HepG2 (cell line): ENCODE results near the gene NPVF. TPM values are rescaled to one million over a fixed set of nuclear protein-coding genes. Genes with fewer than 3 reads are reported as not detected.

ENCODE experiments used
- ATAC-seq: fragments of 200-7000 bp; cut with Tn5 transposase; 3 replicates; pipeline ENCODE4 v1.9.1; 2020; ENCODE audit warnings: mild to moderate bottlenecking, moderate library complexity
- BruUV-seq: library from RNA; stranded (reverse); fragments of 400-500 nt; replicated peaks from 2 replicates; lab custom pipeline; 2021; lab: Mats Ljungman, UMichigan
- CTCF ChIA-PET: fragments of 300-600 bp; formaldehyde crosslinking; extraction: SDS; loops from one replicate; lab custom pipeline; 2021; ENCODE audit warnings: low total read pairs, inconsistent platforms, low intra/inter-chr PET ratio; lab: Yijun Ruan, JAX
- POLR2A ChIA-PET: fragments of 350-600 bp; sonication (Branson Sonifier 250); formaldehyde crosslinking; loops from one replicate; lab custom pipeline; 2020; ENCODE audit warnings: antibody characterized with exemption, inconsistent platforms; lab: Yijun Ruan, JAX
- DNase-seq: peaks from one replicate; pipeline ENCODE4 v3.0.0-alpha.2; 2015; ENCODE audit warnings: low spot score
- FAIRE-seq: peaks from 3 replicates; lab custom pipeline; 2011; peaks lifted over from hg19 to GRCh38; lab: Jason Lieb, UNC
- H2AFZ ChIP-seq: one replicate; pipeline ENCODE4 v1.6.1; 2011; ENCODE audit warnings: low read length, inconsistent platforms
- H3K27ac ChIP-seq: fragments of 300-600 bp; 3 replicates; pipeline ENCODE4 v1.8.0; 2011; ENCODE audit warnings: mixed run types, mild to moderate bottlenecking, mixed read lengths, low read length, inconsistent platforms; ENCODE audit not compliant: insufficient read depth; ENCODE audit errors: extremely low read length
- H3K27me3 ChIP-seq, 2 experiments: fragments of 200-600 bp in 1 of 2; 2 replicates in 1 of 2; 3 replicates in 1 of 2; pipeline versions ENCODE4 v1.6.0 to v1.8.0; 2011; ENCODE audit warnings: low read length in 2 of 2, mild to moderate bottlenecking in 2 of 2, moderate library complexity in 2 of 2, inconsistent platforms in 1 of 2; ENCODE audit not compliant: insufficient read depth in 2 of 2, control insufficient read depth in 1 of 2
- H3K36me3 ChIP-seq, 2 experiments: fragments of 200-600 bp in 1 of 2; replicated peaks in 1 of 2; 2 replicates in 1 of 2; 3 replicates in 1 of 2; pipeline versions ENCODE4 v1.5.1 to v1.8.0; 2011; ENCODE audit warnings: low read length in 2 of 2, inconsistent platforms in 1 of 2; ENCODE audit not compliant: insufficient read depth in 2 of 2, control insufficient read depth in 1 of 2
- H3K4me1 ChIP-seq: 2 replicates; pipeline ENCODE4 v1.5.1; 2012; ENCODE audit warnings: low read length, inconsistent platforms; ENCODE audit not compliant: insufficient read depth
- H3K4me2 ChIP-seq: 2 replicates; pipeline ENCODE4 v1.6.0; 2011; ENCODE audit warnings: low read depth, low read length, inconsistent platforms
- H3K4me3 ChIP-seq, 3 experiments: fragments of 200-600 bp in 1 of 3; sonication (generic), shearing (Covaris generic) in 1 of 3; replicated peaks in 1 of 3; 2 replicates each; pipeline ENCODE4 v1.5.1; 2011 to 2016; ENCODE audit warnings: low read length in 3 of 3, inconsistent platforms in 2 of 3, low read depth in 2 of 3, mild to moderate bottlenecking in 2 of 3, control low read depth in 1 of 3, mixed read lengths in 1 of 3; ENCODE audit not compliant: insufficient read depth in 1 of 3
- H3K79me2 ChIP-seq: one replicate; pipeline ENCODE4 v1.6.1; 2011; ENCODE audit warnings: low read length, inconsistent platforms; ENCODE audit not compliant: insufficient read depth
- H3K9ac ChIP-seq: 2 replicates; pipeline ENCODE4 v1.6.0; 2011; ENCODE audit warnings: mild to moderate bottlenecking, low read depth, low read length, inconsistent platforms; ENCODE audit not compliant: insufficient read depth
- H3K9me3 ChIP-seq: 2 replicates; pipeline ENCODE4 v1.5.1; 2012; ENCODE audit warnings: mild to moderate bottlenecking, low read length
- H4K20me1 ChIP-seq: 2 replicates; pipeline ENCODE4 v1.6.0; 2011; ENCODE audit warnings: inconsistent platforms, mild to moderate bottlenecking, low read length, moderate library complexity; ENCODE audit not compliant: insufficient read depth
- CHD4 ChIP-seq: fragments of 200-600 bp; sonication (generic); IDR thresholded peaks from 2 replicates; pipeline ENCODE4 v1.7.0; 2017; ENCODE audit warnings: mild to moderate bottlenecking, low read length, borderline replicate concordance
- DZIP1 ChIP-seq: sonication (generic); formaldehyde crosslinking; IDR thresholded peaks from 2 replicates; pipeline ENCODE4 v1.5.0; 2020; ENCODE audit warnings: mild to moderate bottlenecking, missing genetic modification reagents
- HDAC1 ChIP-seq: sonication (generic); formaldehyde crosslinking; IDR thresholded peaks from 2 replicates; pipeline ENCODE4 v1.5.1; 2020; ENCODE audit warnings: mild to moderate bottlenecking, missing genetic modification reagents
- POLR2AphosphoS2 ChIP-seq: IDR thresholded peaks from 2 replicates; pipeline ENCODE4 v1.6.1; 2011; ENCODE audit warnings: low read depth, low read length, improper control_type of control experiment
- POLR2G ChIP-seq: fragments of 200-400 bp; formaldehyde crosslinking; IDR thresholded peaks from 2 replicates; pipeline ENCODE4 v1.6.1; 2018; ENCODE audit warnings: mild to moderate bottlenecking, low read depth, low read length, moderate library complexity
- ZFP37 ChIP-seq: sonication (generic); formaldehyde crosslinking; IDR thresholded peaks from 2 replicates; pipeline ENCODE4 v1.4.0; 2020; ENCODE audit warnings: missing genetic modification reagents, borderline replicate concordance
- ZNF101 ChIP-seq: sonication (generic); formaldehyde crosslinking; IDR thresholded peaks from 2 replicates; pipeline ENCODE4 v1.4.0; 2020; ENCODE audit warnings: mild to moderate bottlenecking, low read depth, missing genetic modification reagents, borderline replicate concordance
- ZNF224 ChIP-seq: sonication (generic); formaldehyde crosslinking; IDR thresholded peaks from 2 replicates; pipeline ENCODE4 v1.5.0; 2020; ENCODE audit warnings: mild to moderate bottlenecking, missing genetic modification reagents
- ZNF331 ChIP-seq: sonication (generic); formaldehyde crosslinking; IDR thresholded peaks from 2 replicates; pipeline ENCODE4 v1.4.0; 2020; ENCODE audit warnings: missing genetic modification reagents
- ZNF576 ChIP-seq: sonication (generic); formaldehyde crosslinking; IDR thresholded peaks from 2 replicates; pipeline ENCODE4 v1.4.0; 2020; ENCODE audit warnings: mild to moderate bottlenecking, missing genetic modification reagents
- WGBS: methylation state at CpG from one replicate; pipeline ENCODE4 v1.1.6; 2017; ENCODE audit warnings: low lambda C conversion rate; 5-methylcytosine and 5-hydroxymethylcytosine counted together
- in situ Hi-C: cut with HindIII; loops from 2 replicates; pipeline ENCODE4 v1.10.0; 2017; ENCODE audit warnings: low pct_unique_long_range_greater_than_20kb; ENCODE audit not compliant: extremely low pct_ligation_motif_present
- intact Hi-C: fragments of 100-400 bp; cut with micrococcal nuclease; formaldehyde crosslinking; loops from one replicate; pipeline ENCODE4 v1.10.0; 2022; ENCODE audit not compliant: unreplicated experiment
- polyA plus RNA-seq, 8 experiments: library from polyadenylated mRNA; depleted of rRNA in 3 of 8; stranded (reverse) in 7 of 8; unstranded in 1 of 8; fragments of >200 nt; fragmentation: Illumina TruSeq in 4 of 8; extraction: Trizol in 4 of 8; gene quantifications; 2 replicates each; pipeline versions ENCODE4 v1.2.1 to v1.2.3, GENCODE V29; 2011 to 2016; ENCODE audit warnings: low read depth in 4 of 8, missing spikeins in 1 of 8, mixed read lengths in 1 of 8; ENCODE audit not compliant: insufficient read depth in 1 of 8
- total RNA-seq, 5 experiments: library from RNA; depleted of rRNA; stranded (reverse); fragments of >200 nt; fragmentation: Illumina TruSeq; extraction: Trizol; gene quantifications; 2 replicates each; pipeline ENCODE4 v1.2.3, GENCODE V29; 2016; ENCODE audit warnings: low read depth in 1 of 5

NPVF gene
- total and polyA plus RNA-seq, 2 of the 13 experiments (the other 11 are each of a cell fraction or from before 2014, with no cell fraction given): not detected

DNA sequence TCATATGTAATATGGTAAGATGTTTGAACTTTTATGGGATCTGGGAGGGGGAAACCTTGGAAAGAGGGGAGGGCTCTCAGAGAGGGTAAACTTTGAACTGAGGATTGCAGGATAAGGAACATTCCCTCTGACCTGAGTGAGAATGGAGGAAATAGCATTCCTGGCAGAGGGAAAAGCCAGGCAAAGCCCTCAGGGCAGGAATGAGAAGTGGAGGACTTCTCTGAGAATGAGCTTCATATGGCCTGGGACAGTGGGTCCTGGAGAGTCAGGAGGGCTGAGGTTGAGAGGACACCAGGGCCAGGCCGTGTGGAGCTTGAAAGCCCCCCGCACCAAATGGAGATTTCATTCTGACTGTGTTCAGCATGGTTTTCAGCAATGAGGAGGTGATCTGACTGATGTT lies 34.2 kb downstream of the NPVF start:
- Histone ChIP-seq H3K79me2 (no peaks in the 10 kb centered on the region), H3K27me3 (no peaks in the 10 kb centered on the region), H3K36me3 (no peaks in the 10 kb centered on the region), H3K9ac (no peak overlapping the region), H3K9me3 (0 out of 2 replicates have a peak, but pooled peaks cover 7% of the 10 kb centered on the region), H4K20me1 (no peaks in the 10 kb centered on the region), H3K27ac (no peak overlapping the region), H3K4me3 (no peak overlapping the region), H3K4me2 (0 out of 2 replicates have a peak overlapping the region, but pooled peaks have one; percentile 8), H3K4me1 (peaks cover 53% of the 10 kb centered on the region), H2AFZ (no peak overlapping the region)
- ChIA-PET CTCF (no interaction called here), POLR2A (no interaction called here)
- BruUV-seq: no TSS peak
- ATAC-seq (no peak), FAIRE-seq (no peak), DNase-seq (no peak)
- in situ Hi-C loops (no loop called here), intact Hi-C loops (no loop called here)
- 13% methylated on average over 2 of the region's 2 CpGs for WGBS
- TF ChIP-seq POLR2AphosphoS2 (no peak), ZNF331 (CRISPR knock-in tag) (0 out of 2 replicates have a peak, but pooled peaks have one; percentile 26), HDAC1 (CRISPR knock-in tag) (no peak), ZNF101 (CRISPR knock-in tag) (no peak)

GRCh38 chr7:25192043-25192442 lies 36.2 kb downstream of the NPVF start:
- Histone ChIP-seq H2AFZ (no peak overlapping the region), H3K4me1 (peaks cover 70% of the 10 kb centered on the region), H3K36me3 (no peaks in the 10 kb centered on the region), H3K9ac (no peak overlapping the region), H4K20me1 (no peaks in the 10 kb centered on the region), H3K27ac (no peak overlapping the region), H3K4me2 (no peak overlapping the region), H3K27me3 (no peaks in the 10 kb centered on the region), H3K9me3 (0 out of 2 replicates have a peak, but pooled peaks cover 7% of the 10 kb centered on the region), H3K4me3 (no peak overlapping the region), H3K79me2 (no peaks in the 10 kb centered on the region)
- no peak for FAIRE-seq
- no peak for ATAC-seq
- intact Hi-C loops: no loop called here
- ChIA-PET CTCF (no interaction called here), POLR2A (no interaction called here)
- in situ Hi-C loops: no loop called here
- DNase-seq: no peak
- TF ChIP-seq ZNF224 (CRISPR knock-in tag): no peak
- TF ChIP-seq DZIP1 (CRISPR knock-in tag): no peak
- TF ChIP-seq CHD4: no peak
- TF ChIP-seq POLR2G: no peak
- TF ChIP-seq ZFP37 (CRISPR knock-in tag): no peak
- no peak for TF ChIP-seq ZNF576 (CRISPR knock-in tag)
- no peak for TF ChIP-seq POLR2AphosphoS2
- no TSS peak for BruUV-seq
- 33% methylated on average over 3 of the region's 3 CpGs for WGBS
